HUDEP-2 (cell line): Measurements from ENCODE around the gene CAMTA1.

Experiments
- DNase-seq, 76 experiments: peaks; one replicate each; lab custom pipeline; 2025; ENCODE audit not compliant: unreplicated experiment in 76 of 76; lab: John Stamatoyannopoulos, UW

CAMTA1 gene

DNA sequence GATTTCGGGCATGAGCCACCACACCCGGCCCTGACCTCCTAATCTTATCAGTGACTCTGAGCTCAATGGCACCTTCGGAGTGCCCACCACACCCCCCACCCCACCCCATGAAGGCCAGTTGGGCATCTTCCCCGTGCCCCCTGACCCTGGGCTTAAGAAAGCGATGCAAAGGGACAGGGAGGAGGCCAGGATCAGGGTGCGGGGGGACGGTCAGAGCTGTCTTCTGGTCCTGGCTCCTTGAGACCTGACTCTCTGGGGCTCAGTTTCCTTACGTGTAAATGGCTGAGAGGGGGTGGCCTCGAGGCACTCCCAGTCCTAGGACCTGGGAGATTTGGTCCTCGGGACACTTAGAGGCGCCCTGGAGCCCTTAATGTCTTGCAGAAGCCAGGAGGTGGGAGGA, 881.9 kb downstream of the CAMTA1 start:
- DNase-seq: no peak

DNA sequence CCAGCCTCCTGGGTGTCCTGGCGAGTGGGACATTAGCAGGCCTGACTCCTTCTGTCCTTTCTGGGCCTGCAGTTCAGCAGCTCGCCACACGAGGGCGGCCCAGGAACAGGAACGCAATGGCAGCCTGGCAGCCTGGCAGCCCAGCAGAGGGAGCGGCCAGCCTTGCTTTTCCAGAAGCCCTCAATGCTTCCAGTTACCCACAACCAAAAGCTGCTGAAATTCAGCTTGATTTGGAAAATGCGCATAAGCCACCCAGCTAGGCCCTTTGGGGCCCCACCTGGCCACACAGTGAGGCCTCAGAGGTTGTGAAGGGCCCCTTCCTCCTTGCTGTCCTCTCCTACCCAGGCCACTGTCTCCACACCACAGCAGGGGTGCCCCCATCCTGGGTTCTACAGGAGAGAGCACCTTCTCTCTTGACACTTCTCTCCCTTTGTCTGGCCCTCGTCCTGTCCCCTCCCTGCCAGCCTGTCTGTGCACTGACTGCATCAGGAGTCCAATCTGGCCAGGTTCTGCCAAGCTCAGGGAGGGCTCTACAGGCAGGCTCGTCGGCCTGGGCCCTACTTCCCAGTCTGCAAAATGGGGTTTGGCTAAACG, 882.5 kb downstream of the CAMTA1 start:
- peak in 69 of 76 experiments; percentile 13 to 85 (median 63) for DNase-seq

DNA sequence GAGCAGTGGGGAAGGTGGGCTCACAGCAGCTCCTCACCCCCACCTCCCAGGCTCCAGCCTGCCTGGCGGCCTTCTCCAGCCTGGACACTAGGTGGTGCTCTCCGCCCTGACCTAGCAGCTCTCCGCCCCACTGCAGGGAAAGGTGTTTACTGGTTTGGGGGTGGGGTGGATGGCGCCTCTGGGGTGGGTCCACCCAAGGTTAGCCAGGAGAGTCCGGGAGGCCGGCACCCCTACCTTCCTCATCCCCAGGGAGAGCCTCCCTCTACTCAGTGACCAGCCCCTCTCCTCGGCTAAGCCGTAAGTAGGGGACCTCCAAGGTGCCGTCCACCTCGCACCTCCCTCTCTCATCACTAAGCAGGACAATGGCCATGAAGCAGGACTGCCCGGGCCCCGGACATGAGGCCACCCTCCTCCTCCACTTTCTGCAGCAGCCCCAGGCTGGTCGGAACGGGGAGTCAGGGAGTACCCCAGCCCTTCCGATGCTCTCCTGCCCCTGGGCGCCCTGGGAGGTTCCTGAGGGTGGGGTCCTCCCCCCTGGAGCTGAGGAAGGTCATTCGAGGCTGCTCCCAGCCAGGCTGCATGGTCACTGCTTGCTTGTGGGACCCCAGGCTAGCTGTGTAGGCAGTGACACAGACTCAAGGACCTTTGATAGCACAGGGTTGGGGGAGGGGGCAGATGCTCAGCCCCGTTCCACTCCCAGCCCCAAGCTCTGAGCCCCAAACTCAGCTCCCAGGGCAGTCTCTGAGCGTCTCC, 884.5 kb downstream of the CAMTA1 start:
- peak in 21 of 76 experiments; percentile 3 to 48 (median 16) for DNase-seq

DNA sequence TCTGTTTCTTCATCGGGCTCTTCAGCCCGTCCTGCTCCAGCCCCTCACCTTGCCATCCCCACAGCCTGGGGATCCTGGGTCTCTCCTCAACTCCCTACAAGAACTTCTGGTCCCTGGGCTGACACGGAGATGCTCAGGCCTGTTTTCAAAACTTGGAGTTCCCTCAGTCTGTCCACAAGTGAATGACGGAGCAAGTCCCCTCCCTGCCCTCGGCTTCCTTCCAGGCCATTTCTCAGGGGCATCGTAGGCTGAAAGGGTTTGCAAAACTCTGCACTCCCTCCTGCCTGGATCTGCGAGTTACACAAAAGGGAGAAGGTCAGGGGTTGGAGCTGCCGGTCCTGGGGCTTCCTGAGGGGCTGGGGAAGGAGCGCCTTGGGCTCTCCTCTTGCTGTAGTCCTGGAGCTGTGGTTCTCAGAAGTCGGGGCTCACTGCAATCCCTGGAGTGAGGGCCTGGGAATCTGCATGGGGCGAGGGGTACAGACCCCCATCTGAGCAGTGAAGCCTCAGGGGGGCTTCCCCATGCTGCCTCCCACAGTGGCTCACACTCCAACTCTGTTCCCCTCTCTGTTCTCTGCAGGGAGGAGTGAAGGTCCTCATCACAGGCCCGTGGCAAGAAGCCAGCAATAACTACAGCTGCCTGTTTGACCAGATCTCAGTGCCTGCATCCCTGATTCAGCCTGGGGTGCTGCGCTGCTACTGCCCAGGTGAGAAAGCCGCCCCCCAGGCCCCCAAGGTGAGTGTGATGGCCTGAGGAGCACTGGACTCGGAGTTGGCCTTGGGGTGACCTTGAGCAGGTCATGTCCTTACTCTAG, 885.3 kb downstream of the CAMTA1 start:
- DNase-seq: no peak

DNA sequence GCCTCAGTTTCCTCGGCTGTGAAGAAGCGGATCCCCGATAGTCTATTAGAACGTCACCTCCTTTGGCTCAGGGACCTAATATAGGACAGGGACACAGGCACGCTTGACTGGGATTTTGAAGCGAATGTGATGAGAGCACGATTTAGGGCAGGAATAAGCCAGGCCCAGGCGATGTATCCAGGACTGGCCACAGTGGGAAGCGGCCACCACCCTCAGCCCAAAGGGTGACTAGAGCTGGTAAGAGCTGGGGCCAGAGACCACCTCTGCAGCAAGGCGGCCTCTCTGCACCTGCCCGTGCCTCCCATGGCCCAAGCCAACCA, 885.9 kb downstream of the CAMTA1 start:
- DNase-seq: no peak

DNA sequence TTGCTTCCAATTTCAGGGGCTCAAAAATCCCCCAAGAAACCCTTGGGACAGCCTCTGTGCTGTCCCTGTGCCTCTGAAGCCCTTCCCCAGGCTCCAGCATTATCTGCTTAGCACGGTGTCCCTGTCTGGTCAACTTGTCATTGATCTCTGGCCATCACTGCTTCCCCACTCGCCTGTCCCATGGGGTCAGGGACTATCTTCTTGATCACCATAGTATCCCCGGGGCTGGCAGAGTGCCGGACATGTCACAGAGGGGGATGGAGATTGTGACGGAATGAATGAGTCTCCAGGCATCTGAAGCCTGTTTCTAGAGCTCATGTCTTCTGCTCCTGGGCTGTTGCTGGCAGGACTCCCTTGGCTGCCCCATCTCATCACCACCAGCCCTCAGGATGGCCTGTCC, 886.4 kb downstream of the CAMTA1 start:
- no peak for DNase-seq

DNA sequence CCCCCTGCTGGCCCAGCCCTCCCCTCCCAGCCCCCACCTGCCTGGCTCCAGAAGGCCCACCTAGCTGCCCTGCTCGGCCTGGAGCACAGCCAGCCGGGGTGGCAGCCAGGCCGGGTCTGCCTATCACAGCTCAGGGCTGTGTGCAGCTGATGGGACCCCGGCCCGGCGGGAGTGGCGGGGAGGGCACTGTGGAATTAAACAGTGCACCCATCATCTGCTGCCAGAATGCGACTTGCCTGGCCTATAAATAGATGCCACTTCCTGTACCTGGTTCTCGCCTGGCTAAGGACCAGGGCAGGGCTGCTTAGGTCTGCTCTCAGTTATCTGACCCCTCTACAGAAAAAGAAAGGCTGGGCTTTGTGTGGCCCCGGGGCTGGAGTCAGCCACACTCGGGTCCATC, 887.6 kb downstream of the CAMTA1 start:
- no peak for DNase-seq

DNA sequence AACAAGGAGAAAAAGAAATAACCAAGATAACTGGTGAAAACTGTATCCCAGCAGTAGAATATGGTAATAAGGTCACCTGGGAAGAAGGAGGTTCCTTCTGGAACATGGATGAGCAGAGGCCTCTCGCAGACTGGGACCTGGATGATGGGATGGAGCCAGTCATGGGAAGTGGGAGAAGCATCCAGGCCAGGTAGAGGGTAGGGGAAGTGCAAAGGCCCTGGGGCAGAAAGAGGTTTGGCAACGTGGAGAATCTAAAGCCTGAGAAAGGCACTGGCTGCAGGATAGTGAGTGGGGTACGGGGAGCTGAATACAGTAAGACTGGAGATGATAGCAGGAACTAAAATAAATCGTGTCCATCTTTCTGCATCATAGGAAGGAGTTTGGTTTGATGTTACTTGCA, 889.7 kb downstream of the CAMTA1 start:
- DNase-seq: no peak

DNA sequence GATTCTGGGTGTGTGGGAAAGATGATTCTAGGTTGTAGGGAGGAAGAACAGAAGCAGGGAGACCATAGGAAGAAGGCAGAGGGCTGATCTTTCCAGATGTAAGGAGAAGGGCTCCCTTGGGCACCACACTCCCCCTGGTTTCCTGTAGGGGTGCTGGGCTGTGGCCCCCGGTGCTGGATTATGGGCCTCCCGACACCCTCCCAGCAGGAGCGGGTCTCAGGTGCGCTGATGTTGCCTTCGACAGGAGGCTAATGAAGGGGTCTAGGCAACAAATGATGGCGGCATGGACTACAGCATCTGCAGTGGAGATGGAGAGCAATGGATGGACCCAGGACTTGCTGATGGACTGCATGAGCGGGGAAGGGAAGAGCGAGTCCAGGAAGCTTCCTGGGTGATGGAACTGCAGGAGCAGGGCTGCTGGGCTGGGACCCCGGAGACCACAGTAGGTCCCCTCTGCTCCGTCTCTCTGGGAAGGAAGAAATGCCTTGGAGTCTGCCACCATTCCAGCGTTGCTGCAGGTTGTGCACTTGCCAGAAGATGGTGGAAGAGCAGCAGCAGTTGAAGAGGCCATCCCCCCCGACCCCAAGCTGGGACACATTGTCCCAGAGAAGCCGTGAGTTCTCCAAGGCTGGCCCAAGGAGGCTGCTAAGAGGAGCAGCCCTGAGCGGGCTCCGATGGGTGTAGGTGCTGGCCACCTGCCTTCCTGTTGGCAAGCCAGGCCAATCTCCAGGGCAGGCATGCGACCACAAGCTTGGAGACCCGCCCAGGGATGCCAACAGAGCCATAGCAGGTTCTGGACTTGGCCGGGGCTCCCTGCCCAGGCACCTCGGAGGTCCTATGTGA, 890.4 kb downstream of the CAMTA1 start:
- no peak for DNase-seq

DNA sequence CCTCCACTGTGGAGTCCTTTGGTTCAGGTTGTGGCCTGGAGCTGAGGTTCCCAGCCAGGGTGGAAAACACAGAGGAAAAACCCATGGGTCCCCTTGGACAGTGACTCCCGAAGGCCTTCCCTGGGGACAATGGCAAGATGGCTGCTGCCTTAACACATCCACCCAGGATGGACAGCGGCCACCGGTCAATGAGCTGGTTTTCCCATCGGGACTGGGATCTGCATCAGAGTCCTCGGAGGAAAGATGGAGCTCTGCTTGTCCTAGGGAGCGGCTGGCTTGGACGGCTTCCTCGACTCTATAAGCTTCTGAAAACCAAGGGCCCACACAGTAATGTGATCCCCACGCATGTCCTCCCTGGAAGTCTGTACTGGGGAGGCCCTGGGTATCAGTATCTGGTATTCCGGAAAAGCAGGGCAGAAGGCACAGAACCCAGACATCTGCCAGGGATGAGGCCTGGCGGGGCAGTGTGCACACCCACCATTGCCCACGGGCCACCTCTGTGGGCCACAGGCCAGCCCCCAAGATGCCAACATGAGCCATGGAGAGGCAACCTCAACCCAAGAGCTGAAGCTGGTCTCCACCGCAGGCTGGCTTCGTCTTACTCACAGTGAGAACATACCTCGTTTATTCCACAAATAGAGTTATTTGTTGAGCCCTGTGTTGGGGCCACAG, 891.2 kb downstream of the CAMTA1 start:
- no peak for DNase-seq

DNA sequence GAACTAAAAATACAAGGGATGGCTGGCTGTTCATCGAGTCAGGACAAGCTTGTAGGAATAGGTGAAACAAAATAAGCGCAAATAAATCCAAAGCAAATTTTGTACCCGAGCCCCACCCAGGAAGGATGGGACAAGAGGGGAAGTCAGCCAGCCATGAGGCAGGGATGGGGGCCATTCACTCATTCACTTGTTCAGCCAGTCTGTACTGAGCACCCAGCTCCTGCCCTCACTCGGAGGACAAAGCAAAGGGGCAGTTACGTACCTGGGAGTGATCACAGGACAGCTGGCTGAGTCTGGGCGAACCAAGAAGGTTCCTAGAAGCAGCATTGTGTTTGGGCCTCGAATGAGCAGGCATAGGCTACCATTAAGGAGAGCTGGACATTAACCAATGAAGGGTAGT, 891.9 kb downstream of the CAMTA1 start:
- no peak for DNase-seq

DNA sequence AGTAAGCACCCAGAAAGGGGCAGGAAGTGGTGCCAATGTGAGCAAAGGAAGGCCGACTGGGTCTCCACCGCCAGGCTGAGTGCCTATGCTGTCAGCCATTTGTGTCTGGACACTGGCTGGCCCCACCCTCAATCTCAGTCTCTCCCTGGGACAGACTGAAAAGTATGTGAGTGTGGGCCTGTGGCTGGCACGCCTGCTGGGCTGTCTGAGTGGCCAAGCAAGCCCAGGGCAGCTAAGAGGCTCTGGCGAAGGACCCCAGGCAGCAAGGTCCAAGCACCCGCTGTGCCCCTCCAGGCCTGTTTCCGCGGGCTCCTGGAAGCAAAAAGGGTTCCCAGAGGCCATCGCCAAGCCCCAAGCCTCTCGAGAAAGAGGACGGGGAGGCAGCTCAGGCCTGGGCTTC, 892.6 kb downstream of the CAMTA1 start:
- no peak for DNase-seq

DNA sequence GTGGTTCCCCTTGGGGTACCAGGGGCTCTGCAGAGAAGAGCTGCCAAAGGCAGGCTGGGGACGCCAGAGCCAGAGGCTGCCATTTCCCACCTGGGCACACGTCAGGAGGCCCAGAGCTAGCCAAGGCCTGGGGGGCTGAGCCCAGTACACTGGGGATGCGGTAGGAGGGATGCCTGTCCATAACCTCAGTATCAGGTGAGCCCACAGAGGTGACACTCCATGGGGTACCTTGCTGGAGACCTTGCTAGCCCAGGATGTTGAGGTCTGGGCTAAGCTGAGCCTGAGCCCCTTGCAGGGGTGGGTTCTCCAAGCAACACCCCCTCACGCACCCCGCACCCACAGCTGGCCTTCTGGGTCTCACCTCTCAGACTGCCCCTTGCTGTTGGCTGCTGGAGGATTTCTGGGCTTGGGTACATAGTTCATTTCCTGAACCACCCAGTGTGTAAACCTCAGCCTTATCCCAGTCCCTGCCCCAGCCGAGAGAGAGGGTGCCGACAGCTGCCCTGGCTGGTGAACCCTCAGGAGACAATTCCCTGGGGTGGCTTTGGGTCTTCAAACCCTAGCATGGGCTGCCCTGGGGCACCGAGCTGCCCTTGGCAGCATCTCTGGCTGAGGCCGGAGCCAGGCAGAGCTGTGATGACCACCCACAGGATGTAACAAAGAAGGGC, 893.4 kb downstream of the CAMTA1 start:
- no peak for DNase-seq

DNA sequence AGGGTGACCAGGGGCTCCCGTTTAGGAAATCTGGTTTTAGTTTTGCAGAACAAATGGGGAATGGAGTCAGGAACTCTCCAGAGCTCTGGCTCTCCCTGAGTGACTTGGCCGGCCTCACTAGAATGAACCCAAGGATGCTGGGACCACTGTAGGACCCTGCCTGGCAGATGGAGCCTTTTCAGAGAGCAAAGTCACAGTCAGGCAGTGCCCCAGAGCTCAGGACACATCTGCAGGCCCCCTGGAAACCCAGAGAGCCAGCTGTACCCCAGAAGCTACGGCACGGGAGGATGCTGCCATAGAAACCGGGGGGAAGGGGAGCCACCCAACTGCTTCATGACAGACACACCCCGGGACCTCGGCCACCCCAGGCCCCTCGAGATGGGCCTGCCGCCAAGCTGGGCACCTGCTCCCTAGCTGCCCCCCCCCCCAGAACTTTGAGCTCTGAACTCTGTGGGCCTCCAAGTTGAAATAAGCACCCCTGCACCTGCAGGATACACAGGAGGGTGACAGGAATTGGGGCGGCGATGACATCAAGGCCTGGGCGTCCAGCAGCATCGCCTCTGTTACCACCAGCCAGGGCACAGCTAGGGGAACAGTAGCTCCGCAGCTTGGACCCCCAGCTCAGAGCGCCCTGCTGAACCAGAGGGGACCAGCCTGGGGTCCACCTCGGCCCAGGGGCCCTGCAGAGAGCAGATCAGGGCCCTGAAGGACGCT, 894.1 kb downstream of the CAMTA1 start:
- DNase-seq: no peak

DNA sequence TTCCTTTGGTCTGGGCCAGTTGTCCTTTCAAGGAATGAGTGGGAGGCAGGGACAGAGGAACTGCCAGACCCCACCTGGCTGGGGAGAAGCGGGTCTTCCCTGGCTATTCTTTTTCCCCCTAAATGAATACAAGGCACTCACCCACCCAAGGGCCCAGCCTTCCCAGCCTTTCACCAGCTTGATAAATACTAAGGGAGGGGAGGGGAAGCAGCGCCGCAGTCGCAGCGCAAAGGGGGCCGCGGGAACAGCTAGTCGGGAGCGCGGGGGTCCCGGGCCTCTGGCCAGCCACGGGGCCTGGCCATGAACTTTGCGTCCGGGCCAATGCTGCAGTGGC, 894.6 kb downstream of the CAMTA1 start:
- DNase-seq: no peak

DNA sequence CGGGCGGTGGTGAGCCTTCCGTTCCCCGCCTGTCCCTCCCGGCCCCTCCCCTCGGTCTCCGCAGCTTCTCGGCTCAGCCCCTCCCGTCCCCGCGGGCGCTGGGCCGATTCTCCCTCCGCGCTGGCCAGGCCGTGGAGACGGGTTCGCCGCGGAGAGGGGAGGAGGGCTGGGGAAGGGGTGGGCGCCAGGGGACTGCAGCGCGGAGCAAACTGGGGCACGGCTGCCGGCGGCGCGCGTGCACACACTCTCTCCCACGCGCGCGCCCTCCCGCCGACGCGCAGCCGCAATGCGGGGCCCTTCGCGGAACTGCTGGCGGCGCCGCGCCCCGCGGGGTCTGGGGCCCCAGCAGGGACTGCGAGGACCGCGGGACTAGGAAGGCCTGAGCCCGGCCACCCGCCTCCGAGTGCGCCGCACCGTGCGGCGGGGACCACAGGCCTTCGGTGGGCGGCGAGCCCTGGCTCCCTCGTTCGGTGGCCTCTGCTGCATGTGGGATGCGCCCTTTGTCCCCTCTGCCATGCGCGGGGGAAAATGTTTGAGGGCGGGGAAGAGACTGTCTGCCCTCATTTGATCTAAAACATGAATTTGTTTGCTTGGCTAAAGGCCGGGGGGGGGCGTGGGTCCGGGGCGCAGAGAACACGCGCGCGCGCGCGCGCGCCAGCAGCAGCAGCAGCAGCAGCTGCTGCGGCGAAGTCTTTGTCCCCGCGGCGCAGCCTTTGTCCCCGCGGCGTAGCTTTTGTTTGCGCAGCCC, 895.1 kb downstream of the CAMTA1 start:
- peak in 1 of 76 experiments; percentile 3 for DNase-seq

DNA sequence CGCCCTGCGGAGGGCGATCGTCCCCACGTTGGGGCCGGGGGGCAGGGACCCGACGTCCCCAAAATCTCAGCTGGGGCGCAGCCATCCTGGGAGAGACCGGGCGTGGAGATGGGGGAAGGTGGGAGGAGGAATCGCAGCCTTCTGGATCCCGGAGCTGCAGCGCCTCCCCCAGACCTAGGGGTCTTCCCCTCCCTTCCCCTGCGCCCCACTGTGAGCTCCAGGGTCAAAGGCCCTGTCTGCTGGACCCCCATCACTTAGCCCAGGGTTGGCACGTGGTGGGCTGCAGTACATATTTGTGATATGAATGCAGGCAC, 895.7 kb downstream of the CAMTA1 start:
- no peak for DNase-seq

DNA sequence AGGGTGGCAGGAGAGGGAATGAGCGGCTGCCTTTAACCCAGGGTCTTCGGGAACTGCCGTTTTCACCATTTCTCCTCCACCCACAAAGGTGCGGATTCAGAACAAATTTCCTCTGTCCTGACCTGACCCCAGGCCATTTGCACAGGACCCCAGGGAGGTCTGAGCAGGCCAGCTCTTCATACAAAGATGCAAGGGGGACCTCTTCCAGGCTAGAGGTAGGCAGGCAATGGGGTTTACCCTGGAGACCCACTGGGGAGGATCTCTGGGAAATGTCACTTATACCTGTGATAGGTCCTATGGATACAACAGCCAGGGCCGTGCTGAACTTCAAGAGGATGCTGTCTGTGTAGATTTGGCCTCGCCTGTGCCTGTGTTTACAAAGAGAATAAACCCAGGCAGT, 896.1 kb downstream of the CAMTA1 start:
- DNase-seq: no peak

DNA sequence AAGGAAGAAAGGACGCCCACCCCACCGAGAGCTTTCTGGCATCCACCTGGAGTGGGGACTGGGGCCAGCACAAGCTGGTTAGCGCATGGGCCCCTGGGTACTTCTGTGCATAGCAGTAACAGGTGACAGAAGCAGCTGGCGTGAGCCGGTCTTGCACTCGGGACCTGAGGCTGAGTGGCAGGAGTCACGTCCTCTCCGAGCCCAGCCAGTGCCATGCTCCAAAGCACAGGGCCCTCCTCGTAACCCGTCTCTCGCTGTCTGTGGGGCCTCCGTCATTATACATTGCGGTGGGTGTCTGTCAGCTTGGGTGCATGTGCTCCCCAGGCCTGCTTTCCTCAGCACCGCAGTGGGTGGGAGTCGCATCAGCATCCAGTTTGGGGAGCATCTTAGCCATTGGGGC, 898.3 kb downstream of the CAMTA1 start:
- DNase-seq: no peak
